ENCODE measurements around the gene GSS.

Gene GSS

GRCh38 chr20:34955231-34956040 is at the start of gene GSS, which contains the start of gene MYH7B:
GSS (minus strand) TSS chr20:34955806; CDS start chr20:34951852, 3,954 bp downstream.
MYH7B (plus strand) TSS chr20:34955868; CDS start chr20:34978006, 22,138 bp downstream.
- peak; percentile 82 for TF ChIP-seq CTCF (conservative IDR thresholded peaks at IDR 0.05; ENCODE audit: low read depth)
- H3K27ac ChIP-seq, result peak within 1 kb of the TSS; percentile 88
- CTCF ChIA-PET, result interaction anchor here (0.6 to 4.8 kb wide), 11 partner anchors 13 to 120 kb away, joined by 3 to 57 read pairs (median 3); partner anchors contain the start of genes ACSS2 and GGT7
- DNase-seq (ENCODE audit: low spot score), result peak; percentile 100
- POLR2A ChIA-PET (ENCODE audit: low non-redundant PET), result interaction anchor here (0.8 to 1.9 kb wide), 3 partner anchors 10 to 81 kb away, joined by 3 to 13 read pairs (median 5); partner anchors contain the start of gene ACSS2

- POLR2A ChIA-PET (ENCODE audit: low non-redundant PET), result no interaction called here
- CTCF ChIA-PET, result interaction anchor here (0.5 to 0.7 kb wide), 3 partner anchors 38 to 328 kb away, joined by 3 to 6 read pairs (median 3); partner anchors contain the start of gene PIGU
- no peak for TF ChIP-seq CTCF (conservative IDR thresholded peaks at IDR 0.05; ENCODE audit: low read depth)
- H3K27ac ChIP-seq, result peak overlapping the region; percentile 3
- DNase-seq (ENCODE audit: low spot score), result no peak
Measured at GRCh38 chr20:35004749-35005462, 49.3 kb upstream of the GSS start.

DNA sequence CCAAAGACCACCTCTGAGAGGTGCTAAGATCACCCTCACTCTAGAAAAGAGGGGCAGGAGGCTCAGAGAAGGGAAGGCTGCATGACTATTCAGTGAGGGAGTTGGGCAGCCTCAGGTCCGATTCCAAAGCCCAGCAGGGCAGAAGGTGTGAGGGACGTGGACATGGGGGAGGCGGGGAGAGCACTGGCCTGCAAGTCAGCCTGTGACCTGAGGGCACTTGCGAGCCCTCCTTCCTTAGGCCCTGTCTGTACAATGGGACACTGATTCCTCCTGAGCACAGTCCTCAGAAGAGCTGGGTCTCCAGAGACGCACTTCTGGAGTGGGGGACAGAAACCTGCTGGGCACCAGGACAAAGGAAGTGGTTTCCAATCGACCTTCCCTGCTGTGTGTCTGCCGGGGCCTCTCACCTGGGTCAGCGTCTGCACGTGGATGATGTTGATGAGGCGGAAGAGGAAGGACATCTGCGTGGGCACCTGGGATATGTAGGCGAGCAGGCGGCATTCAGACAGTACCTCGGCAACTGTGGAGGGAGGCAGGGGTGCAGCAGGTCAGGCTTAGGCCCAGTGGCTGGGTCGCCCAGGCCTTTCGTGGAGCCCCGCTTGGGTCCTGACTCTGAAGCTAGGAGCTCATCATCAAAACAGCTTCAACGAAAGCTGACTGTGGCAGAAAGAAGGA is 48.6 kb upstream of the GSS start:
- DNase-seq (ENCODE audit: low spot score), result no peak
- TF ChIP-seq CTCF (conservative IDR thresholded peaks at IDR 0.05; ENCODE audit: low read depth), result no peak
- ChIA-PET POLR2A (ENCODE audit: low non-redundant PET) (no interaction called here), CTCF (interaction anchor here (0.5 to 0.7 kb wide), 2 partner anchors 327 to 593 kb away, joined by 3 read pairs; partner anchors contain the start of gene PIGU)
- H3K27ac ChIP-seq, result peak overlapping the region; percentile 3; the same call in 1 of the 2 replicates

- ChIA-PET POLR2A (ENCODE audit: low non-redundant PET) (no interaction called here), CTCF (interaction anchor here (0.5 kb wide), 1 partner anchor 594 kb away, joined by 3 read pairs; no protein-coding TSS in a partner anchor)
- H3K27ac ChIP-seq, result peak overlapping the region; percentile 3; the same call in 1 of the 2 replicates
- no peak for TF ChIP-seq CTCF (conservative IDR thresholded peaks at IDR 0.05; ENCODE audit: low read depth)
- no peak for DNase-seq (ENCODE audit: low spot score)
Measured at GRCh38 chr20:35003211-35004031, 47.8 kb upstream of the GSS start.

DNA sequence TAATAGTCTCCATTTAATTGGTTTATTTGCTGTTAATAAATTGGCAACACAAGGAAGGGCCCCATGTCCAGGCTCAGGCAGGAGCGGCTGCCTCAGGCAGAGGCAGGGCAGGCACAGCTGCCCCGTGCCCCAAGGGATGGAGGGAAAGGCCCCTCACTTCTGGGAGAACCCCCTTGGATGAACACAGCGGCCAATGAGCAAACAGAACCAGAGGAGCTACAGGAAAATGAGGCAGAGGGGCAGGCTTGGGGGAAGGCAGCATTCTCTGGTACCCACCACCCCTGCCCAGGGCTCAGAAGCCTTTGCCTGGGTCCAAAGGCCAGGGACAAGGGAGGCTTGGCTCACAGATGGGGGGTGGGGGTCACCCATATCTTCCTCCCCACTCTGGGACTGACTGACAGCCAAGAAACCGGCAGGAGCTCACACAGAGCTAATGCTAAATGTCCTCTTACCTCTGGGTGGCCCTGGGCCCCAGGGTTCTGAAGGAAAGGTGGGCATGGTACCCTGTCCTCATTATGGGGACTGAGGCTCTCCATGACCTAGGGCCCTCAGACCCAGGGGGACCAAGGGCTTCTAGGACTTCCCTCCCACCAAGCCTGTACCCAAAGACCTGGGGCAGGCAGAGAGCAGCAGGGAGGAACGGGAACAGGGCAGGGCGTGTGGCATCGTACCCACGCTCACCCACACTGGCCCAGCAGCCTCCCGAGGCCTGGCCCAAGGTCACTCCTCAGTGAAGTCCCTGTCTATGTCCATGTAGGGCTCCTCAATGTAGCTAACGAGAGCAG is 47.0 kb upstream of the GSS start:
- ChIA-PET CTCF (interaction anchor here (1.3 to 2.2 kb wide), 2 partner anchors 8 to 129 kb away, joined by 4 to 13 read pairs; no protein-coding TSS in a partner anchor), POLR2A (ENCODE audit: low non-redundant PET) (no interaction called here)
- H3K27ac ChIP-seq, result 0 out of 2 replicates have a peak overlapping the region, but pooled peaks have one; percentile 3
- no peak for TF ChIP-seq CTCF (conservative IDR thresholded peaks at IDR 0.05; ENCODE audit: low read depth)
- DNase-seq (ENCODE audit: low spot score), result no peak
